Measurements from ENCODE around the gene SCAND1.

DNA sequence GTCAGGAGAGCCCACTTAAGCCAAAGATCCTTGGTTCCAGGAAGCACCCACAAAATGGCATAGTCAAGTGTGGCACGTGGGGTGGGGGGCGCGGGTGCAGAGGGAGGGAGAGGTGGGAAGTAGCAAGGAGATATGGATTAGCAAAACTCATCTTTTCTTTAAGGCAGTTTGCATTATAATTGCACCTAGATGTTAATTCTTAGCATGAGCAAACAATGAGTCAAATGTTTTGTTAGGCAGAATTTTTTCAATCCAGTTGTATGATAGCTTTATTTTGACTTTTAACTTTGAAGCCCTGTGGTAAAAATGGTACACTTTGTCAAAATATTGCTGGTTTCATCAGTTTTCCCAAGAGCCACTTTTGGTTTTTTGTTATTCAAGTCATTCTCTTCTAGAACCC lies 15.0 kb downstream of the SCAND1 start:
- TF ChIP-seq, protein P1, sequence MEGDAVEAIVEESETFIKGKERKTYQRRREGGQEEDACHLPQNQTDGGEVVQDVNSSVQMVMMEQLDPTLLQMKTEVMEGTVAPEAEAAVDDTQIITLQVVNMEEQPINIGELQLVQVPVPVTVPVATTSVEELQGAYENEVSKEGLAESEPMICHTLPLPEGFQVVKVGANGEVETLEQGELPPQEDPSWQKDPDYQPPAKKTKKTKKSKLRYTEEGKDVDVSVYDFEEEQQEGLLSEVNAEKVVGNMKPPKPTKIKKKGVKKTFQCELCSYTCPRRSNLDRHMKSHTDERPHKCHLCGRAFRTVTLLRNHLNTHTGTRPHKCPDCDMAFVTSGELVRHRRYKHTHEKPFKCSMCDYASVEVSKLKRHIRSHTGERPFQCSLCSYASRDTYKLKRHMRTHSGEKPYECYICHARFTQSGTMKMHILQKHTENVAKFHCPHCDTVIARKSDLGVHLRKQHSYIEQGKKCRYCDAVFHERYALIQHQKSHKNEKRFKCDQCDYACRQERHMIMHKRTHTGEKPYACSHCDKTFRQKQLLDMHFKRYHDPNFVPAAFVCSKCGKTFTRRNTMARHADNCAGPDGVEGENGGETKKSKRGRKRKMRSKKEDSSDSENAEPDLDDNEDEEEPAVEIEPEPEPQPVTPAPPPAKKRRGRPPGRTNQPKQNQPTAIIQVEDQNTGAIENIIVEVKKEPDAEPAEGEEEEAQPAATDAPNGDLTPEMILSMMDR (IDR thresholded peaks at IDR 0.05; ENCODE audit: insufficient read depth, low read length, poor library complexity, severe bottlenecking) = no peak
- no peak for TF ChIP-seq EZH2phosphoT487 (conservative IDR thresholded peaks at IDR 0.05; ENCODE audit: low read length)
